ENCODE results near the gene PHACTR3. TPM values are rescaled to one million over a fixed set of nuclear protein-coding genes. Genes with fewer than 3 reads are reported as not detected.

PHACTR3 gene
- polyA plus RNA-seq, 1 donor (not counting 4 experiments of a cell fraction or from before 2014, with no cell fraction given) = 2.6 TPM

GRCh38 chr20:59788196-59788735 lies 183.9 kb downstream of the PHACTR3 start:
- Histone ChIP-seq H3K4me1 (ENCODE audit: control insufficient read depth, extremely low read depth, insufficient read depth, low read length) (no peaks in the 10 kb centered on the region), H2AFZ (ENCODE audit: control insufficient read depth, low read length) (no peak overlapping the region), H3K27me3 (ENCODE audit: control insufficient read depth, extremely low read depth, insufficient read depth, low read length) (peaks cover 4% of the 10 kb centered on the region), H4K20me1 (ENCODE audit: control insufficient read depth, extremely low read depth, insufficient read depth, low read length) (no peaks in the 10 kb centered on the region), H3K79me2 (ENCODE audit: control insufficient read depth, insufficient read depth, low read length) (no peaks in the 10 kb centered on the region), H3K9ac (ENCODE audit: control insufficient read depth, extremely low read depth, insufficient read depth, low read length) (no peak overlapping the region), H3K4me3 (ENCODE audit: control insufficient read depth in 2 of 3, extremely low read depth in 1 of 3, insufficient read depth in 2 of 3, low read depth in 1 of 3, low read length in 3 of 3) (no peak overlapping the region), H3K9me1 (ENCODE audit: control insufficient read depth, extremely low read depth, insufficient read depth, low read length) (no peaks in the 10 kb centered on the region), H3K27ac (ENCODE audit: control insufficient read depth, insufficient read depth, low read length) (no peak overlapping the region), H3K4me2 (ENCODE audit: control insufficient read depth, extremely low read depth, insufficient read depth, low read depth, low read length) (no peak overlapping the region), H3K36me3 (ENCODE audit: control insufficient read depth in 2 of 2, extremely low read depth in 1 of 2, insufficient read depth in 2 of 2, low read length in 2 of 2) (no peaks in the 10 kb centered on the region), H3K9me3 (ENCODE audit: control insufficient read depth, low read depth, low read length) (no peaks in the 10 kb centered on the region)
- TF ChIP-seq EZH2 (IDR thresholded peaks at IDR 0.05; ENCODE audit: low read length) = no peak
- TF ChIP-seq CTCF (optimal IDR thresholded peaks at IDR 0.05 in 1 of 3, IDR thresholded peaks at IDR 0.05 in 1 of 3, conservative IDR thresholded peaks at IDR 0.05 in 1 of 3; ENCODE audit: extremely low read depth in 1 of 3, insufficient read depth in 2 of 3, low read length in 3 of 3) = no peak
- DNase-seq (ENCODE audit: low read depth, low spot score) (no peak), FAIRE-seq (no peak)
- dilution Hi-C loops (cut with MboI; ENCODE audit: extremely low pct_ligation_motif_present, low sequenced_read_pairs) = no loop called here

GRCh38 chr20:59788811-59789397 lies 184.6 kb downstream of the PHACTR3 start:
- H3K9ac ChIP-seq (ENCODE audit: control insufficient read depth, extremely low read depth, insufficient read depth, low read length) = no peak overlapping the region
- H2AFZ ChIP-seq (ENCODE audit: control insufficient read depth, low read length) = no peak overlapping the region
- no peaks in the 10 kb centered on the region for H3K36me3 ChIP-seq (ENCODE audit: control insufficient read depth in 2 of 2, extremely low read depth in 1 of 2, insufficient read depth in 2 of 2, low read length in 2 of 2)
- peaks cover 4% of the 10 kb centered on the region for H3K27me3 ChIP-seq (ENCODE audit: control insufficient read depth, extremely low read depth, insufficient read depth, low read length)
- FAIRE-seq = no peak
- DNase-seq (ENCODE audit: low read depth, low spot score) = no peak
- TF ChIP-seq EZH2 (IDR thresholded peaks at IDR 0.05; ENCODE audit: low read length) = no peak
- TF ChIP-seq CTCF (optimal IDR thresholded peaks at IDR 0.05 in 1 of 3, IDR thresholded peaks at IDR 0.05 in 1 of 3, conservative IDR thresholded peaks at IDR 0.05 in 1 of 3; ENCODE audit: extremely low read depth in 1 of 3, insufficient read depth in 2 of 3, low read length in 3 of 3) = no peak
- no peaks in the 10 kb centered on the region for H3K9me3 ChIP-seq (ENCODE audit: control insufficient read depth, low read depth, low read length)
- no peaks in the 10 kb centered on the region for H3K4me1 ChIP-seq (ENCODE audit: control insufficient read depth, extremely low read depth, insufficient read depth, low read length)
- no peak overlapping the region for H3K4me2 ChIP-seq (ENCODE audit: control insufficient read depth, extremely low read depth, insufficient read depth, low read depth, low read length)
- H3K4me3 ChIP-seq (ENCODE audit: control insufficient read depth in 2 of 3, extremely low read depth in 1 of 3, insufficient read depth in 2 of 3, low read depth in 1 of 3, low read length in 3 of 3) = no peak overlapping the region
- H3K79me2 ChIP-seq (ENCODE audit: control insufficient read depth, insufficient read depth, low read length) = no peaks in the 10 kb centered on the region
- dilution Hi-C loops (cut with MboI; ENCODE audit: extremely low pct_ligation_motif_present, low sequenced_read_pairs) = no loop called here
- no peaks in the 10 kb centered on the region for H3K9me1 ChIP-seq (ENCODE audit: control insufficient read depth, extremely low read depth, insufficient read depth, low read length)
- no peaks in the 10 kb centered on the region for H4K20me1 ChIP-seq (ENCODE audit: control insufficient read depth, extremely low read depth, insufficient read depth, low read length)
- H3K27ac ChIP-seq (ENCODE audit: control insufficient read depth, insufficient read depth, low read length) = no peak overlapping the region
